Subcutaneous preadipocyte (primary cell): Measurements from ENCODE around the gene BUD23. TPM values are rescaled to one million over a fixed set of nuclear protein-coding genes. Genes with fewer than 3 reads are reported as not detected.

ENCODE experiments used
- small RNA-seq: library from RNA; depleted of rRNA; stranded (forward); fragments of <200 nt; gene quantifications from one replicate; pipeline ENCODE3, GENCODE V24; 2012
- total RNA-seq: library from RNA; depleted of rRNA; stranded (reverse); fragments of >200 nt; gene quantifications from 2 replicates; pipeline ENCODE4 v1.2.3, GENCODE V29; 2012

Gene BUD23, protein sequence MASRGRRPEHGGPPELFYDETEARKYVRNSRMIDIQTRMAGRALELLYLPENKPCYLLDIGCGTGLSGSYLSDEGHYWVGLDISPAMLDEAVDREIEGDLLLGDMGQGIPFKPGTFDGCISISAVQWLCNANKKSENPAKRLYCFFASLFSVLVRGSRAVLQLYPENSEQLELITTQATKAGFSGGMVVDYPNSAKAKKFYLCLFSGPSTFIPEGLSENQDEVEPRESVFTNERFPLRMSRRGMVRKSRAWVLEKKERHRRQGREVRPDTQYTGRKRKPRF
- 26.5 and 34.2 TPM in 2 replicates for total RNA-seq

GRCh38 chr7:73683056-73683787 lies at the start of gene BUD23, which contains the start of gene DNAJC30:
BUD23 (plus strand) TSS chr7:73683597; CDS start chr7:73683626, 29 bp downstream.
DNAJC30 (minus strand) TSS chr7:73683453; CDS start chr7:73683423, 30 bp downstream.

GRCh38 chr7:73667344-73668102 lies 15.9 kb upstream of the BUD23 start, which contains the start of gene VPS37D:
VPS37D (plus strand) TSS chr7:73667831; CDS start chr7:73667959, 128 bp downstream.

GRCh38 chr7:73718905-73719805 lies 35.8 kb downstream of the BUD23 start, which contains the start of gene STX1A:
STX1A (minus strand) TSS chr7:73719669; CDS start chr7:73719631, 38 bp downstream.

DNA sequence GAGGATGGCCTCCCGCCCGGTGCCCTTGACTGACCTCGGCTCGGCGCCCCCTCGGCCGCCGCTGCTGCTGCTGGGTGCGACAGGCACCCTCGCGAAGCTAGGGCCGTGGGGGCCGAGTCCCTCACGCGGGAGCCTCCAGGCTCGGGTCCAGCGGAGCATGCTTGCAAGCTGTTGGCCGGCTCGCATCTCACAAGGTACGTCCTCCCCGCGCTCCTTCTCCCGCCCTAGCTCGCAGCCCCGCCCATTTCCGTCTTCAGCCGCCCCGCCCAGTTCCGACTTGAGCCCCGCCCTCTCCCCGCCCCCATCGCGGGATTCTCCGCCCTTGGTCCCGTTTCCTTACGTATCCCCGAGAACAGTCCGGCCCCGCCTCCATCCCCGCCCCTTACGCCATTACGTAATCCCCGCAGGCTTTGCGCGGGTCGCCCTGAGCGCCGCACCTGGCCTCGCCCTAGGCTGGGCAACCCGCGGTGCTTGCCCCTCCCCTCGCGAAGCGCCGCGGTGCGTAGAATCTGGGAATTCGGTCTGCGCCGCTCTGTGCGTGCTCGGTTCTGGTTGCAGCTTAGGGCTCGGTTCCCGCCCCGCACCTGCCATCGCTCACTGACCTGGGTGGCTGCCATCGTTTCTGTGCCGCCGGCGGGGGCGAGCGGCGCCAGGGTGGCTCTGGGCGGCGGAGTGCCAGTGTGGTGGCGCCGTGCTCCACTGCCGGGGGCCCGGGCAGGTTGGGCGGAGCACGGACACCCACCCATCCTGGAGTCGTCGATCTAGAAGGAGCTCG lies 55.4 kb downstream of the BUD23 start, which contains the start of gene ABHD11:
Gene ABHD11 (minus strand): TSS at position 191 of the 775 bp plus-strand sequence. CDS start 32 bp downstream, at position 159.

Small RNAs within 50 kb of the gene (small RNA-seq; reads per million reads assigned to genes)
- gene MIR4284 (not detected), gene RN7SL265P (not detected)

Other genes with a start within 250 kb of the BUD23 start
- gene FZD9, start 249.8 kb upstream of the BUD23 start, total RNA-seq: under 0.01 and 0.20 TPM in 2 replicates
- 49.2 and 70.2 TPM in 2 replicates for gene BAZ1B, start 161.3 kb upstream of the BUD23 start, total RNA-seq
- gene BCL7B, start 125.9 kb upstream of the BUD23 start, total RNA-seq: 23.5 and 28.2 TPM in 2 replicates
- gene TBL2, start 105.0 kb upstream of the BUD23 start, total RNA-seq: 79.0 and 80.8 TPM in 2 replicates
- gene MLXIPL, start 59.1 kb upstream of the BUD23 start, total RNA-seq: 0.39 and 1.5 TPM in 2 replicates
- 2.3 and 2.9 TPM in 2 replicates for gene VPS37D, start 15.8 kb upstream of the BUD23 start, total RNA-seq
- 2.2 and 2.3 TPM in 2 replicates for gene DNAJC30, start 144 bp upstream of the BUD23 start, total RNA-seq
- 24.3 and 70.8 TPM in 2 replicates for gene STX1A, start 36.1 kb downstream of the BUD23 start, total RNA-seq
- gene ABHD11, start 55.2 kb downstream of the BUD23 start, total RNA-seq: 22.8 and 27.8 TPM in 2 replicates
- gene CLDN3, start 86.7 kb downstream of the BUD23 start, total RNA-seq: not detected in 2 replicates
- 2.6 and 4.7 TPM in 2 replicates for gene CLDN4, start 147.4 kb downstream of the BUD23 start, total RNA-seq
- 5.5 and 8.0 TPM in 2 replicates for gene METTL27, start 158.9 kb downstream of the BUD23 start, total RNA-seq
- not detected in 2 replicates for gene TMEM270, start 177.6 kb downstream of the BUD23 start, total RNA-seq